ENCODE data around the gene NOC2L. TPM values are rescaled to one million over a fixed set of nuclear protein-coding genes. Genes with fewer than 3 reads are reported as not detected.
A peak's percentile ranks its signal among the peaks of the same experiment; 100 is the strongest.

NOC2L gene
- total RNA-seq, 1 donor from 2014 or later, result 39.6 TPM

- H3K9me3 ChIP-seq (ENCODE audit: low read depth), result no peaks in the 10 kb centered on the region
- no peak overlapping the region for H3K4me2 ChIP-seq
- no peak overlapping the region for H3K9ac ChIP-seq
- no peak for TF ChIP-seq CTCF (IDR thresholded peaks at IDR 0.05)
- H3K4me1 ChIP-seq, result no peaks in the 10 kb centered on the region
- no peaks in the 10 kb centered on the region for H3K79me2 ChIP-seq (ENCODE audit: low read depth)
- Mint-ChIP-seq H3K27me3 (ENCODE audit: insufficient read depth, low read depth) (peaks cover 18% of the 10 kb centered on the region), H3K27ac (peak overlapping the region; percentile 79), H3K4me3 (peak overlapping the region; percentile 46), H3K36me3 (peaks cover 3% of the 10 kb centered on the region), H3K9me3 (peaks cover 4% of the 10 kb centered on the region), H3K4me1 (peaks cover 11% of the 10 kb centered on the region)
- no peak for DNase-seq (ENCODE audit: low spot score)
- H3K27ac ChIP-seq, result no peak overlapping the region
- H4K20me1 ChIP-seq (ENCODE audit: low read depth), result no peaks in the 10 kb centered on the region
- peaks cover 76% of the 10 kb centered on the region for H3K27me3 ChIP-seq
- no peaks in the 10 kb centered on the region for H3F3A ChIP-seq (ENCODE audit: low read depth)
- H3K36me3 ChIP-seq, result no peaks in the 10 kb centered on the region
- H2AFZ ChIP-seq (replicated peaks), result no peak overlapping the region
- no peak overlapping the region for H3K4me3 ChIP-seq
These were observed 23.8 kb upstream of the NOC2L start for GRCh38 chr1:982765-983436.

- peaks cover 3% of the 10 kb centered on the region for H3K36me3 Mint-ChIP-seq
- no peak within 1 kb of the TSS for H3K4me3 Mint-ChIP-seq
- peaks cover 11% of the 10 kb centered on the region for H3K4me1 Mint-ChIP-seq
- no peak within 1 kb of the TSS for H3K9ac ChIP-seq
- H3K79me2 ChIP-seq (ENCODE audit: low read depth), result no peaks in the 10 kb centered on the region
- no peak within 1 kb of the TSS for H2AFZ ChIP-seq (replicated peaks)
- no peaks in the 10 kb centered on the region for H3K4me1 ChIP-seq
- H3K4me2 ChIP-seq, result no peak within 1 kb of the TSS
- no peaks in the 10 kb centered on the region for H3K36me3 ChIP-seq
- no peaks in the 10 kb centered on the region for H3F3A ChIP-seq (ENCODE audit: low read depth)
- H3K9me3 Mint-ChIP-seq, result peaks cover 4% of the 10 kb centered on the region
- H3K9me3 ChIP-seq (ENCODE audit: low read depth), result no peaks in the 10 kb centered on the region
- peaks cover 18% of the 10 kb centered on the region for H3K27me3 Mint-ChIP-seq (ENCODE audit: insufficient read depth, low read depth)
- no peaks in the 10 kb centered on the region for H4K20me1 ChIP-seq (ENCODE audit: low read depth)
- no peak within 1 kb of the TSS for H3K27ac ChIP-seq
- H3K27ac Mint-ChIP-seq, result peak within 1 kb of the TSS; percentile 79
- H3K27me3 ChIP-seq, result peaks cover 68% of the 10 kb centered on the region
- no peak within 1 kb of the TSS for H3K4me3 ChIP-seq
- no peak for DNase-seq (ENCODE audit: low spot score)
- TF ChIP-seq EZH2phosphoT487 (IDR thresholded peaks at IDR 0.05), result no peak
- no peak for TF ChIP-seq EZH2 (IDR thresholded peaks at IDR 0.05)
- TF ChIP-seq CTCF (IDR thresholded peaks at IDR 0.05), result no peak
These were observed 23.0 kb upstream of the NOC2L start, which contains the start of gene PERM1 for GRCh38 chr1:981955-982558. TSS of gene PERM1 (minus strand) at chr1:982093. CDS start at chr1:981029, 1,064 bp downstream.

- H3K36me3 Mint-ChIP-seq, result peaks cover 3% of the 10 kb centered on the region
- Histone ChIP-seq H3K9ac (no peak overlapping the region), H2AFZ (replicated peaks) (no peak overlapping the region), H3K27me3 (peaks cover 63% of the 10 kb centered on the region), H3K4me3 (no peak overlapping the region), H3K9me3 (ENCODE audit: low read depth) (no peaks in the 10 kb centered on the region), H4K20me1 (ENCODE audit: low read depth) (no peaks in the 10 kb centered on the region), H3F3A (ENCODE audit: low read depth) (no peaks in the 10 kb centered on the region), H3K36me3 (no peaks in the 10 kb centered on the region), H3K4me2 (no peak overlapping the region), H3K4me1 (no peaks in the 10 kb centered on the region), H3K79me2 (ENCODE audit: low read depth) (no peaks in the 10 kb centered on the region), H3K27ac (no peak overlapping the region)
- peaks cover 18% of the 10 kb centered on the region for H3K27me3 Mint-ChIP-seq (ENCODE audit: insufficient read depth, low read depth)
- peaks cover 4% of the 10 kb centered on the region for H3K9me3 Mint-ChIP-seq
- no peak for TF ChIP-seq EZH2phosphoT487 (IDR thresholded peaks at IDR 0.05)
- TF ChIP-seq CTCF (IDR thresholded peaks at IDR 0.05), result no peak
- no peak for TF ChIP-seq EZH2 (IDR thresholded peaks at IDR 0.05)
- no peak overlapping the region for H3K4me3 Mint-ChIP-seq
- peaks cover 11% of the 10 kb centered on the region for H3K4me1 Mint-ChIP-seq
- DNase-seq (ENCODE audit: low spot score), result no peak
- H3K27ac Mint-ChIP-seq, result no peak overlapping the region
These were observed 22.5 kb upstream of the NOC2L start for GRCh38 chr1:981491-981954.

Data from neural progenitor cell (in vitro differentiated cells).